ENCODE results near the gene ABL2.

The ABL2 gene

GRCh38 chr1:179094818-179095217 is 134.7 kb downstream of the ABL2 start:
- in situ Hi-C loops (cut with HindIII; ENCODE audit: low sequenced_read_pairs) = no loop called here
- H3K4me3 ChIP-seq (ENCODE audit: low read depth, low read length) = no peak overlapping the region
- no peak for TF ChIP-seq CTCF (IDR thresholded peaks at IDR 0.05; ENCODE audit: low read depth, low read length, missing control alignments)
- DNase-seq (ENCODE audit: low read depth) = no peak

GRCh38 chr1:179092896-179093461 is 136.5 kb downstream of the ABL2 start:
- no peak for TF ChIP-seq CTCF (IDR thresholded peaks at IDR 0.05; ENCODE audit: low read depth, low read length, missing control alignments)
- in situ Hi-C loops (cut with HindIII; ENCODE audit: low sequenced_read_pairs) = no loop called here
- DNase-seq (ENCODE audit: low read depth) = no peak
- H3K4me3 ChIP-seq (ENCODE audit: low read depth, low read length) = no peak overlapping the region

- in situ Hi-C loops (cut with HindIII; ENCODE audit: low sequenced_read_pairs) = no loop called here
- DNase-seq (ENCODE audit: low read depth) = no peak
Observed at GRCh38 chr1:179091691-179092165, 137.7 kb downstream of the ABL2 start.

GRCh38 chr1:179090923-179091322 is 138.6 kb downstream of the ABL2 start:
- in situ Hi-C loops (cut with HindIII; ENCODE audit: low sequenced_read_pairs) = no loop called here
- DNase-seq (ENCODE audit: low read depth) = no peak
- H3K4me3 ChIP-seq (ENCODE audit: low read depth, low read length) = no peak overlapping the region
- TF ChIP-seq CTCF (IDR thresholded peaks at IDR 0.05; ENCODE audit: low read depth, low read length, missing control alignments) = no peak

More at GRCh38 chr1:179091691-179092165, 137.7 kb downstream of the ABL2 start:
- H3K4me3 ChIP-seq (ENCODE audit: low read depth, low read length) = no peak overlapping the region
- no peak for TF ChIP-seq CTCF (IDR thresholded peaks at IDR 0.05; ENCODE audit: low read depth, low read length, missing control alignments)

GRCh38 chr1:179090522-179090921 is 139.0 kb downstream of the ABL2 start:
- in situ Hi-C loops (cut with HindIII; ENCODE audit: low sequenced_read_pairs) = no loop called here
- no peak for DNase-seq (ENCODE audit: low read depth)
- H3K4me3 ChIP-seq (ENCODE audit: low read depth, low read length) = no peak overlapping the region
- TF ChIP-seq CTCF (IDR thresholded peaks at IDR 0.05; ENCODE audit: low read depth, low read length, missing control alignments) = peak; percentile 24

- TF ChIP-seq CTCF (IDR thresholded peaks at IDR 0.05; ENCODE audit: low read depth, low read length, missing control alignments) = no peak
- in situ Hi-C loops (cut with HindIII; ENCODE audit: low sequenced_read_pairs) = no loop called here
- no peak for DNase-seq (ENCODE audit: low read depth)
- no peak overlapping the region for H3K4me3 ChIP-seq (ENCODE audit: low read depth, low read length)
Observed at GRCh38 chr1:179089827-179090482, 139.5 kb downstream of the ABL2 start.

All from astrocyte of the cerebellum (primary cell).